ENCODE measurements around the gene MAVS.

Gene MAVS

GRCh38 chr20:3908667-3909066 is 62.0 kb downstream of the MAVS start:
- Histone ChIP-seq H3K9me3 (ENCODE audit: insufficient read depth, low read length) (no peaks in the 10 kb centered on the region), H2AFZ (ENCODE audit: low read depth, low read length) (no peak overlapping the region), H3K27ac (ENCODE audit: low read length) (peak overlapping the region; percentile 90), H3K27me3 (ENCODE audit: low read depth, low read length) (no peaks in the 10 kb centered on the region), H3K36me3 (replicated peaks; ENCODE audit: low read depth, low read length) (peaks cover 62% of the 10 kb centered on the region), H3K9ac (ENCODE audit: low read length) (no peak overlapping the region; the same call in 1 of the 2 replicates), H3K4me3 (ENCODE audit: low read length) (no peak overlapping the region), H4K20me1 (ENCODE audit: insufficient read depth, low read length) (peaks cover 81% of the 10 kb centered on the region), H3K79me2 (ENCODE audit: low read length) (peaks cover 91% of the 10 kb centered on the region), H3K4me1 (ENCODE audit: low read length) (peaks cover 52% of the 10 kb centered on the region), H3K4me2 (ENCODE audit: low read length) (peak overlapping the region; percentile 88)
- TF ChIP-seq, protein P1, sequence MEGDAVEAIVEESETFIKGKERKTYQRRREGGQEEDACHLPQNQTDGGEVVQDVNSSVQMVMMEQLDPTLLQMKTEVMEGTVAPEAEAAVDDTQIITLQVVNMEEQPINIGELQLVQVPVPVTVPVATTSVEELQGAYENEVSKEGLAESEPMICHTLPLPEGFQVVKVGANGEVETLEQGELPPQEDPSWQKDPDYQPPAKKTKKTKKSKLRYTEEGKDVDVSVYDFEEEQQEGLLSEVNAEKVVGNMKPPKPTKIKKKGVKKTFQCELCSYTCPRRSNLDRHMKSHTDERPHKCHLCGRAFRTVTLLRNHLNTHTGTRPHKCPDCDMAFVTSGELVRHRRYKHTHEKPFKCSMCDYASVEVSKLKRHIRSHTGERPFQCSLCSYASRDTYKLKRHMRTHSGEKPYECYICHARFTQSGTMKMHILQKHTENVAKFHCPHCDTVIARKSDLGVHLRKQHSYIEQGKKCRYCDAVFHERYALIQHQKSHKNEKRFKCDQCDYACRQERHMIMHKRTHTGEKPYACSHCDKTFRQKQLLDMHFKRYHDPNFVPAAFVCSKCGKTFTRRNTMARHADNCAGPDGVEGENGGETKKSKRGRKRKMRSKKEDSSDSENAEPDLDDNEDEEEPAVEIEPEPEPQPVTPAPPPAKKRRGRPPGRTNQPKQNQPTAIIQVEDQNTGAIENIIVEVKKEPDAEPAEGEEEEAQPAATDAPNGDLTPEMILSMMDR (IDR thresholded peaks at IDR 0.05; ENCODE audit: low read depth, low read length) = no peak
- TF ChIP-seq EZH2phosphoT487 (IDR thresholded peaks at IDR 0.05; ENCODE audit: low read depth) = no peak

DNA sequence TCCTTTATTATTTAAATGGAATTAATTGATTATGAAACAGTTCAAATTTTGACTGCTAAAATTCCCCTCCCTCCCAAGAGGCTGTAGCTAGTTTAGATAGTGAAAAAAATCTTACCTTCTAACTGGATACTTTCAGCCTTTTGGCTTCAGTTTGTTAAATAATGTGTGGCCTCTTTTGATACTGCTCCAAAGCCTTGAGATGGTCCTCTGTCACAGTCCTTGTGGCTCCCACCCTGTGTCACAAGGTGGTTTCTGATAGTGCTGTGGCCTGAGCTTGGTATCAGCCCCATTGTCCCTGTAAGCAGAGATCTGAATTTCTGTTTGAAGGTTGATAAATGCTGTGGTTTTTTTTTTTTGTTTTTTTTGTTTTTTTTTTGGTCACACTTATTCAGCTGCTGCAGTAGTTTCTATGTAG is 63.3 kb downstream of the MAVS start:
- no peaks in the 10 kb centered on the region for H3K9me3 ChIP-seq (ENCODE audit: insufficient read depth, low read length)
- TF ChIP-seq, protein P1 (IDR thresholded peaks at IDR 0.05; ENCODE audit: low read depth, low read length) = no peak
- no peak for TF ChIP-seq EZH2phosphoT487 (IDR thresholded peaks at IDR 0.05; ENCODE audit: low read depth)
- peaks cover 62% of the 10 kb centered on the region for H3K36me3 ChIP-seq (replicated peaks; ENCODE audit: low read depth, low read length)
- no peak overlapping the region for H3K9ac ChIP-seq (ENCODE audit: low read length)
- peaks cover 89% of the 10 kb centered on the region for H3K79me2 ChIP-seq (ENCODE audit: low read length)
- H2AFZ ChIP-seq (ENCODE audit: low read depth, low read length) = no peak overlapping the region
- peaks cover 78% of the 10 kb centered on the region for H4K20me1 ChIP-seq (ENCODE audit: insufficient read depth, low read length)
- peaks cover 58% of the 10 kb centered on the region for H3K4me1 ChIP-seq (ENCODE audit: low read length)
- no peak overlapping the region for H3K4me2 ChIP-seq (ENCODE audit: low read length)
- no peaks in the 10 kb centered on the region for H3K27me3 ChIP-seq (ENCODE audit: low read depth, low read length)
- no peak overlapping the region for H3K27ac ChIP-seq (ENCODE audit: low read length)
- no peak overlapping the region for H3K4me3 ChIP-seq (ENCODE audit: low read length)

- Histone ChIP-seq H3K9ac (ENCODE audit: low read length) (no peak overlapping the region), H3K27me3 (ENCODE audit: low read depth, low read length) (no peaks in the 10 kb centered on the region), H3K4me3 (ENCODE audit: low read length) (no peak overlapping the region), H2AFZ (ENCODE audit: low read depth, low read length) (no peak overlapping the region), H3K9me3 (ENCODE audit: insufficient read depth, low read length) (no peaks in the 10 kb centered on the region), H4K20me1 (ENCODE audit: insufficient read depth, low read length) (peaks cover 79% of the 10 kb centered on the region), H3K4me2 (ENCODE audit: low read length) (no peak overlapping the region), H3K36me3 (replicated peaks; ENCODE audit: low read depth, low read length) (peaks cover 65% of the 10 kb centered on the region), H3K79me2 (ENCODE audit: low read length) (peaks cover 89% of the 10 kb centered on the region), H3K27ac (ENCODE audit: low read length) (no peak overlapping the region), H3K4me1 (ENCODE audit: low read length) (peaks cover 58% of the 10 kb centered on the region)
- TF ChIP-seq, protein P1 (IDR thresholded peaks at IDR 0.05; ENCODE audit: low read depth, low read length) = no peak
- no peak for TF ChIP-seq EZH2phosphoT487 (IDR thresholded peaks at IDR 0.05; ENCODE audit: low read depth)
These were observed 64.2 kb downstream of the MAVS start for GRCh38 chr20:3910853-3911252.

- Histone ChIP-seq H3K27ac (ENCODE audit: low read length) (no peak overlapping the region), H3K79me2 (ENCODE audit: low read length) (peaks cover 90% of the 10 kb centered on the region), H2AFZ (ENCODE audit: low read depth, low read length) (no peak overlapping the region), H3K9me3 (ENCODE audit: insufficient read depth, low read length) (no peaks in the 10 kb centered on the region), H3K36me3 (replicated peaks; ENCODE audit: low read depth, low read length) (peaks cover 73% of the 10 kb centered on the region), H3K4me2 (ENCODE audit: low read length) (no peak overlapping the region), H3K4me3 (ENCODE audit: low read length) (no peak overlapping the region), H4K20me1 (ENCODE audit: insufficient read depth, low read length) (peaks cover 80% of the 10 kb centered on the region), H3K9ac (ENCODE audit: low read length) (no peak overlapping the region), H3K4me1 (ENCODE audit: low read length) (peaks cover 47% of the 10 kb centered on the region), H3K27me3 (ENCODE audit: low read depth, low read length) (no peaks in the 10 kb centered on the region)
- TF ChIP-seq, protein P1 (IDR thresholded peaks at IDR 0.05; ENCODE audit: low read depth, low read length) = no peak
- TF ChIP-seq EZH2phosphoT487 (IDR thresholded peaks at IDR 0.05; ENCODE audit: low read depth) = no peak
These were observed 65.3 kb downstream of the MAVS start for GRCh38 chr20:3911956-3912355.

Data from OCI-LY3 (cell line).